GM21447 (cell line): ENCODE measurements around the gene MATN1.
A peak's percentile ranks its signal among the peaks of the same experiment; 100 is the strongest.

ENCODE experiments used
- ATAC-seq: cut with Tn5 transposase; IDR thresholded peaks from one replicate; pipeline ENCODE4 v1.9.1; 2021; ENCODE audit not compliant: unreplicated experiment

MATN1 gene

DNA sequence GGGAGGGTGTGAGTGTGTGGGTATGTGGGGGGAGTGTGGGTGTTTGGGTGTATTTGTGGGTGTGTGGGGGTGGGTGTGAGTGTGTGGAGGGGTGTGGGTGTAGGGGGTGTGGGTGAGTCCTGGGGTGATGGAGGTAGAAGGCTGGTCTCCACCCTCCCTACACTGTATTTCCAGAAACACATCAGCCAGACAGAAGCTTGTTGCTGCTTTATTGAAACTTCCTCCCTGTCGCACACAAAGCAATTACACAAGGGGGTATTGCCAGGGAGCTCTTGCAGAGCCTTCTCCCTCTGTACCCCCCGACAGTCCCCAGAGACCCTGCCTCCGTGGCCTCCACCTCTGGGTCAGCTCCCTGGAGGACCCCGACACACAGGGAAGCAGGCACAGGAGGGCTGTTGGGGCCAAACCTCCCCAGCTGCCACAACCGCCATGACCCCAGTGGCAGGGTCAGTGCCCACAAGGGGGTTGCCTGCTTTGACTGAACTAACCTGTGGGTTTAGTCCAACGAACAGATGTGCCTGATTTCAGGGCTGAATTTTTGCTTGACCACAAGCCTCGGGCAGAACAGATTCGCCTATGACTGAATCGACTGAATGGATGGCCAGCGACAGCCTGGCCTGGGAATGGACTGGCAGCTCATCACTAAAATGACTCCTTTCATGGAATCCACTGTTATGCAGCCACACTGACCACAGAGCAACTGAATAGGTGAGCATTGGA lies 9.1 kb upstream of the MATN1 start:
- ATAC-seq = no peak

- no peak for ATAC-seq
Measured at GRCh38 chr1:30731806-30732276, 8.5 kb upstream of the MATN1 start.

DNA sequence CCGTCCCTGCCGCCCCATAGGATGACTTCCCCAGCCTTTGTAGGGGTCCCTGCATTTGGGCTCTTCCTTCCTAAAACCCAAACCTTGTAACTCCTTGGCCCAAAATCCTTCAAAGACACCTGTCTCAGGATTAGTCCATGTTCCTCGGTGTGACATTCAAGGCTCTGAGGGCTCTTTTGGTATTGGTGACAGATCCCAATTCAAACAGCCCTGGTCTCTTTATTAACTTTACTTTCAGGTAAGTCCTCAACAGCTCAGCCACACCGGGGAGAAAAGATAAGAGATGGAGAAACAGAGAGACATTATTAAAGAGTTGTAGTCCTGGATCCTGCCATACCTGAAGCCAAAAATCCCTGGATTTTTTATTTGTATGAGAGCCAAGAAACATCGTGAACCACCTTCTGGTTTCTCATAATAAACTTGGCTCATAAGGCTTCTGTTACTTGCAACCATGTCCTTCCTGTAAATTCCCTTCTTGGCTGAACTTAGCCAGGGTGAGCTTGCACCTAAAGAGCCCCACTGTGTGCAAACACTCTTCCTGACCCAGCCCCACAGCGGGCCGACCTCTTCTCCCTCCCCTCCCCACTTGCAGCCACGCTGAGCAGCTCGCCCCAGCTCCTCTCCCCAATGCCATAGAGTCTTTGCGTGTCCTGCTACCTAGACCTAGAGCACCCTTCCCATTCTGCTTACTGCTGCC lies 7.9 kb upstream of the MATN1 start:
- ATAC-seq = no peak

GRCh38 chr1:30730346-30731108 lies 7.1 kb upstream of the MATN1 start:
- ATAC-seq = peak; percentile 39

- ATAC-seq = no peak
Measured at GRCh38 chr1:30729901-30730300, 6.5 kb upstream of the MATN1 start.

DNA sequence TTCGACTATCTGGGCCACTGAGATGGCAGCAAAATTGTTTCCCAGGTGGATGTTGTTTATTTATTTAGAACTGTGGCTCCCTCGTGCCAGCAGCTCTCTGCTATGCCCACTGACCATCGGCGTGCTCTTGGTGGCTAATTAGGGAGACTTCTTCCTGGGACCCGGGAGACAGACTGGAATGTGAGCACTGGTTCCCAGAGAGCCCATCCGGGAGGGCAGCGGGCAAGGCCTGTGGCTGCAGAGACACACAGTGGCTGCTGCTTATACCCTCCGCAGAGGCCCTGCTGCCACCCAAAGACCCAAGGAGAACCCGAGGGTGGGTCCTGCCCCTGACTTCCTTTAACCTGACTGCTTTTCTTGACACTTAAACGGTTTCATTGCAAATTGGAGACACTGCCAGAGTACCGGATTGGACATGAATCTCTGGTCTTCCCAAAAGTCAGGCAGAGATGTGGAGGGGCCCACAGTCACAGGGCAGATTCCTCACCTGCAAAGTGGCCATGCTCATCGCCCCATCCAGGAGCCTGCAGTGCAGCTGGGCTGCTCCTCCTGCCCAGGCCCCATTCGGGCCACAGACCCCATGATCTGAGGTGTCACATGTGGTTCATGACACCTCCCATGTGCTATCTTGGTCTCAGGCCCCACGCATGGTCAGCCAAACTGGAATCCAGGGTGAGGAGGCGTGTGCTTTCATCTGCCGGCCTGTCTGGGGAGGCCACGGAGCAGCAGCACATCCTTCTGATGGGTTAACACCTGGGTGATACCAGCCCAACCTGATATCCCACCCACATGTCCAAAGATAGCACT lies 5.7 kb upstream of the MATN1 start:
- ATAC-seq = no peak

- ATAC-seq = no peak
Measured at GRCh38 chr1:30728340-30728739, 5.0 kb upstream of the MATN1 start.

GRCh38 chr1:30727824-30728223 lies 4.4 kb upstream of the MATN1 start:
- no peak for ATAC-seq

GRCh38 chr1:30726773-30727684 lies 3.6 kb upstream of the MATN1 start:
- ATAC-seq = no peak

DNA sequence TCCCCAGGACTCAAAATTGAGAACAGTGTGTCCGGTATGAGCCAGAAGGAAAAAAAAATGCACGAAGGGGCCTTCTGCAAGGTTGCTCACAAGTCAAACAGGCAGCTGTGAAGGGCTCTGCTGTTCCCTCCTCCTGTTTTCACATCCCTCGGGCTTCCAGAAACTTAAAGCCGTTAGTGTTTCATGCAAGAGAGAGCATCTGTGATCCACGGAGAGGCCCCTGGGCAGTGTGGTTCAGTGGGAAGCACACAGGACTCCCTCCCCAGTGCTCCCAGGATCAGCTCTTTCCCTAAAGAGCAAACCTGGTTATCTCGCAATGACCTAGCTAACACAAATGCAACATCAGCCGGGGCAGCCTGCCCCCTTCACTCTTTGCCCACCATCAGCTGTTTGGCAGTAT lies 2.9 kb upstream of the MATN1 start:
- no peak for ATAC-seq

DNA sequence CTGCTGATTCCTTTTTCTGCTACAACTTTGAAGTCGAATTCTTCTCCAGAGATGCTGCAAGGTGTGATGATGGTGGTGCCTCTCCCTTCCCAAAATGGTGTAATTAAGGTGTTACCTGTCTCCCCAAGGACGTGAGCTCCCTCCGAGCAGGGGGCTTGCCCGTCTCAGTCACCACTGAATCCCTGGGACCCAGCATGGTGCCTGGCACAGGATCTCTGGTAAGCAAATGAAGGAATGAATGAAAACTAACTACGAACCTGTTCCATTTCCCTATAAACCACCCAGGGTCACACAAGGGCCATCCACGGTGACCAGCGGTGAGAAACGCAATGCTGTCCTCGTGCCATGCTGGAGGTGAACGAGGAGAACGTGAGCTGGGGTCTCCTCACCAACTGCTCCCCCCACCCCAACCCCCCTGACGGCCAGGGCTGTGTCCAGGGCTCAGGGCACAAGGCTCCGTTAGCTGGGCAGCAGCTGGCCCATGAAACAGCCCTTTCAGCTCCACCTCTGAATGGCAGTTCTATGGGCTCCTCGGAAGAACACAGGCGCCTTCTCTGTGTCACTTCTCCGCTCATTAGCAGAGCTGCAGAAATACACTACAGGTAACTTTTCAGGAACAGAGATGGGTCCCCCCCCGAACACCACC lies 2.2 kb upstream of the MATN1 start:
- ATAC-seq = no peak

- no peak for ATAC-seq
Measured at GRCh38 chr1:30724655-30725421, 1.5 kb upstream of the MATN1 start.

DNA sequence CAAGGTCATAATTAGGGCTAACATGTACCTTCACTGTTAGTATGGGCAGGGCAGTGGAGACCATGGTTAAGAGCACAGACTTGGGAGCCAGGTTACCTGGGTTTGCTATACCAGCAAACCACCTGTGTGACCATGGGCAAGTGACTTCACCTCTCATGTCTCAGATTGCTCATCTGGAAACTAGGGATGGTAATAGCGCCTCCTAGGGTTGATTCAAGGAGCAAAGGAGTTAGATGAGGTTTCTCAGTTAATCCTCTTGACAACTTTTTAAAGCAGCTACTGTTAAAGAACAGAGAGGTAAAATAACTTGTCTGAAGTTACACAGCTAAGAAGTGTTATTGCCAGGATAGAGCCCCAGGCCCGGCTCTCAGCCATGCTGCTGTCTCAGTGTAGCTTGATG lies 790 bp upstream of the MATN1 start:
- no peak for ATAC-seq

GRCh38 chr1:30721812-30722537 lies 1.4 kb downstream of the MATN1 start:
- no peak for ATAC-seq

GRCh38 chr1:30721341-30721793 lies 2.0 kb downstream of the MATN1 start:
- ATAC-seq = no peak

- ATAC-seq = no peak
Measured at GRCh38 chr1:30720271-30721223, 2.8 kb downstream of the MATN1 start.
